Measurements from ENCODE around the gene PRND. TPM values are rescaled to one million over a fixed set of nuclear protein-coding genes. Genes with fewer than 3 reads are reported as not detected.

The PRND gene
- total and polyA plus RNA-seq, 2 experiments from 2014 or later = 0.10 TPM; not detected in 1

DNA sequence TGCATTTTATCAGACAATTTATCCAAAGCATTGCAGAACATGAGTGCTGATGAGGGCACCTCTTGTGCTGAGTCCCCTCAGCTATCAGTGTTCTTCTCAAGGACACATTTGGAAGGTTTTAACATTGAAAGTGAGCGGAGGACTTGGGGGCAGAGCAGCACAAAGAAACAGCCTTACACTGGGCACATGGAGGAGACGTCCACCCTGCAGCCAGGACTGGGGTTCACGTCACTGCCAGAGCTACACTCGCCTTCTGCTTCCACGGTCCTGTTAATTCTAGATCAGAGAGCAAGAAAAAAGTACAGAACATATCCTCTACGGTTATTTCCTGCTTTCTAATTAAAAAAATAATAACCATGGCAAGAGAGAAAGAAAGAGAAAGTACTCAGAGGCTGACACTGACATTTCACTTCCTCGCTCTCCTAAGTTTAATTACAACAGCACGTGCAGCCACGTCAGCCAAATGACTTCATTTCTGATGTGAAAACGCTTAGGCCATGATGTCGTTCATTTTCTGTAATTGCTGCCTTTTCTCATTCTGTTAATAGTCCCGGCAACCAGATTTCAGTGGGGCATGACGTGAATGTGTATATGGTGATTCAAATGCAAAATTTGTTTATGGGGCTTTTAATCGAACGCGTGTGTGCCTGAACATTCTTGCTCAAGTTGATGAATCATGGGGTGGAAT is 5.1 kb downstream of the PRND start:
- Histone ChIP-seq H3K27me3 (ENCODE audit: insufficient read depth) (no peaks in the 10 kb centered on the region), H3K79me2 (replicated peaks; ENCODE audit: insufficient read depth) (no peaks in the 10 kb centered on the region), H3K27ac (ENCODE audit: low read depth) (no peak overlapping the region; the same call in 1 of the 2 replicates), H3K36me3 (ENCODE audit: insufficient read depth) (no peaks in the 10 kb centered on the region), H3K4me2 (peak overlapping the region; percentile 54; the same call in 1 of the 2 replicates), H4K20me1 (replicated peaks; ENCODE audit: insufficient read depth) (no peaks in the 10 kb centered on the region), H2AFZ (peak overlapping the region; percentile 79), H3K9me2 (ENCODE audit: insufficient read depth) (no peaks in the 10 kb centered on the region), H3K4me1 (ENCODE audit: insufficient read depth) (peaks cover 12% of the 10 kb centered on the region), H3K4me3 (no peak overlapping the region), H3F3A (replicated peaks; ENCODE audit: low read depth) (no peaks in the 10 kb centered on the region)
- Mint-ChIP-seq H3K36me3 (ENCODE audit: low read depth) (no peaks in the 10 kb centered on the region), H3K27ac (peak overlapping the region; percentile 36; the same call in 1 of the 2 replicates), H3K4me1 (peaks cover 19% of the 10 kb centered on the region), H3K9me3 (no peaks in the 10 kb centered on the region), H3K27me3 (ENCODE audit: insufficient read depth, low read depth, poor library complexity) (no peaks in the 10 kb centered on the region), H3K4me3 (no peak overlapping the region)
- no peak; the same call in 2 of the 3 replicates for ATAC-seq
- DNase-seq (ENCODE audit: low spot score) = no peak
- TF ChIP-seq, protein P1, sequence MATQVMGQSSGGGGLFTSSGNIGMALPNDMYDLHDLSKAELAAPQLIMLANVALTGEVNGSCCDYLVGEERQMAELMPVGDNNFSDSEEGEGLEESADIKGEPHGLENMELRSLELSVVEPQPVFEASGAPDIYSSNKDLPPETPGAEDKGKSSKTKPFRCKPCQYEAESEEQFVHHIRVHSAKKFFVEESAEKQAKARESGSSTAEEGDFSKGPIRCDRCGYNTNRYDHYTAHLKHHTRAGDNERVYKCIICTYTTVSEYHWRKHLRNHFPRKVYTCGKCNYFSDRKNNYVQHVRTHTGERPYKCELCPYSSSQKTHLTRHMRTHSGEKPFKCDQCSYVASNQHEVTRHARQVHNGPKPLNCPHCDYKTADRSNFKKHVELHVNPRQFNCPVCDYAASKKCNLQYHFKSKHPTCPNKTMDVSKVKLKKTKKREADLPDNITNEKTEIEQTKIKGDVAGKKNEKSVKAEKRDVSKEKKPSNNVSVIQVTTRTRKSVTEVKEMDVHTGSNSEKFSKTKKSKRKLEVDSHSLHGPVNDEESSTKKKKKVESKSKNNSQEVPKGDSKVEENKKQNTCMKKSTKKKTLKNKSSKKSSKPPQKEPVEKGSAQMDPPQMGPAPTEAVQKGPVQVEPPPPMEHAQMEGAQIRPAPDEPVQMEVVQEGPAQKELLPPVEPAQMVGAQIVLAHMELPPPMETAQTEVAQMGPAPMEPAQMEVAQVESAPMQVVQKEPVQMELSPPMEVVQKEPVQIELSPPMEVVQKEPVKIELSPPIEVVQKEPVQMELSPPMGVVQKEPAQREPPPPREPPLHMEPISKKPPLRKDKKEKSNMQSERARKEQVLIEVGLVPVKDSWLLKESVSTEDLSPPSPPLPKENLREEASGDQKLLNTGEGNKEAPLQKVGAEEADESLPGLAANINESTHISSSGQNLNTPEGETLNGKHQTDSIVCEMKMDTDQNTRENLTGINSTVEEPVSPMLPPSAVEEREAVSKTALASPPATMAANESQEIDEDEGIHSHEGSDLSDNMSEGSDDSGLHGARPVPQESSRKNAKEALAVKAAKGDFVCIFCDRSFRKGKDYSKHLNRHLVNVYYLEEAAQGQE (IDR thresholded peaks at IDR 0.05; ENCODE audit: unreplicated experiment) = no peak
- TF ChIP-seq NANOG (IDR thresholded peaks at IDR 0.05; ENCODE audit: borderline replicate concordance) = no peak
- no peak for TF ChIP-seq ZNF114 (CRISPR knock-in tag; IDR thresholded peaks at IDR 0.05)
- TF ChIP-seq STAT1 (IDR thresholded peaks at IDR 0.05; ENCODE audit: unreplicated experiment) = no peak
- TF ChIP-seq, protein P2, sequence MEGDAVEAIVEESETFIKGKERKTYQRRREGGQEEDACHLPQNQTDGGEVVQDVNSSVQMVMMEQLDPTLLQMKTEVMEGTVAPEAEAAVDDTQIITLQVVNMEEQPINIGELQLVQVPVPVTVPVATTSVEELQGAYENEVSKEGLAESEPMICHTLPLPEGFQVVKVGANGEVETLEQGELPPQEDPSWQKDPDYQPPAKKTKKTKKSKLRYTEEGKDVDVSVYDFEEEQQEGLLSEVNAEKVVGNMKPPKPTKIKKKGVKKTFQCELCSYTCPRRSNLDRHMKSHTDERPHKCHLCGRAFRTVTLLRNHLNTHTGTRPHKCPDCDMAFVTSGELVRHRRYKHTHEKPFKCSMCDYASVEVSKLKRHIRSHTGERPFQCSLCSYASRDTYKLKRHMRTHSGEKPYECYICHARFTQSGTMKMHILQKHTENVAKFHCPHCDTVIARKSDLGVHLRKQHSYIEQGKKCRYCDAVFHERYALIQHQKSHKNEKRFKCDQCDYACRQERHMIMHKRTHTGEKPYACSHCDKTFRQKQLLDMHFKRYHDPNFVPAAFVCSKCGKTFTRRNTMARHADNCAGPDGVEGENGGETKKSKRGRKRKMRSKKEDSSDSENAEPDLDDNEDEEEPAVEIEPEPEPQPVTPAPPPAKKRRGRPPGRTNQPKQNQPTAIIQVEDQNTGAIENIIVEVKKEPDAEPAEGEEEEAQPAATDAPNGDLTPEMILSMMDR (conservative IDR thresholded peaks at IDR 0.05; ENCODE audit: low read depth in 2 of 2) = no peak
- no peak for TF ChIP-seq EZH2phosphoT487 (IDR thresholded peaks at IDR 0.05; ENCODE audit: unreplicated experiment)
- TF ChIP-seq, protein P3, sequence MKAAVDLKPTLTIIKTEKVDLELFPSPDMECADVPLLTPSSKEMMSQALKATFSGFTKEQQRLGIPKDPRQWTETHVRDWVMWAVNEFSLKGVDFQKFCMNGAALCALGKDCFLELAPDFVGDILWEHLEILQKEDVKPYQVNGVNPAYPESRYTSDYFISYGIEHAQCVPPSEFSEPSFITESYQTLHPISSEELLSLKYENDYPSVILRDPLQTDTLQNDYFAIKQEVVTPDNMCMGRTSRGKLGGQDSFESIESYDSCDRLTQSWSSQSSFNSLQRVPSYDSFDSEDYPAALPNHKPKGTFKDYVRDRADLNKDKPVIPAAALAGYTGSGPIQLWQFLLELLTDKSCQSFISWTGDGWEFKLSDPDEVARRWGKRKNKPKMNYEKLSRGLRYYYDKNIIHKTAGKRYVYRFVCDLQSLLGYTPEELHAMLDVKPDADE (IDR thresholded peaks at IDR 0.05) = no peak
